NCI-H146 treated with DMSO at 0.1 percent for 48 hours (cell line): ENCODE data around the gene RUBCNL.

Source experiments
- DNase-seq: peaks from one replicate; lab custom pipeline; 2025; ENCODE audit not compliant: unreplicated experiment; lab: John Stamatoyannopoulos, UW

RUBCNL gene

DNA sequence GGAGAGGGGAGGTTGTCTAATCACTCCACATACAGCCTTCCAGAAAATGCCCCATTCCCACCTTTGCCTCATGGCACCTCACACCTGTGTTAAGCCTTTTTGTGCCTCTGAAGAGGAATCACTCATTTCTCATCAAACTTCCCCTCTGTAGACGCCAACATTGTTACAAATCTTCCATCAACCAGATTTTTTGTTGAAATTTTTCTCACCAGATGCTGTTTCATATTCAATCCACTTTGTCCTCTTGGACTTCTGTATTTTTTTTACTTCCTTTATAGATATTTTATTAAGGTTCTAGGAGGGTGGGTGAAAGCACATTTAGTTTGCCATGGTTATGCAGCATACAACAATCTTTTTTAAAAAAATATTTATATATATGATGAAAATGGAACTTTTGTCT, 74.0 kb downstream of the RUBCNL start:
- DNase-seq, result no peak

DNA sequence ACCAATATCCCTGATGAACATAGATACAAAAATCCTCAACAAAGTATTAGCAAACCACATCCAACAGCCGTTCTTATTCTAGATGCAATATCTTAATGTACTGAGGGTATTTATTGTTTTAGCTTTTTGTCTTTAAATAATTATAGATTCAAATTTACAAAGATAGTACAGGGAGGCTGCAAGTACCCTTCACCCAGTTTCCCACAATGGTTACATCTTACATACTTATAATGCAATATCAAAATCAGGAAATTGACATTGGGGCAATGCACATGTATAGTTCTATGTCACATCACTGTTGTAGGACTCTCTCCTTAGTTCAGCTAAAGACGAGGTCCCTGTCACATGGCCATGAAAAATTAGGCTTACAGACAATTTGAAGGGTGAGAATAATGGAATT, 75.8 kb downstream of the RUBCNL start:
- DNase-seq, result no peak

DNA sequence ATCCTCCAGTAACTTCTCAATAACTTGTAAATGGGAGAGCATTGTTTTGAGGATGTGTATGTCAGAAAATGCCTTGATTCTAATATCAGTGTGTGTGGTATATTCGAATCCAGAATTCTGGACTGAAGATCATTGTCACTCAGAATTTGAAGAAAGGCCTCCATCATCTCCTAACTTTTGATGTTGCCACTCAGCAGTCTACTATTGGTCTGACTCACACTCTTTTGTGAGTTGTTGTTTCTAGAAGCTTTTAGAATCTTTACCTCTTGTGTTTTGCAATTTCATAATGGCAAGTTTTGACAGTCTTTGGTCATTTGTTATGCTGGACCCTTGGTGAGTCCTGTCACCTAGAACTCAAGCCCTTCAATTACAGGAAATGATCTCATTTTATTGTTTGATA, 77.0 kb downstream of the RUBCNL start:
- no peak for DNase-seq

DNA sequence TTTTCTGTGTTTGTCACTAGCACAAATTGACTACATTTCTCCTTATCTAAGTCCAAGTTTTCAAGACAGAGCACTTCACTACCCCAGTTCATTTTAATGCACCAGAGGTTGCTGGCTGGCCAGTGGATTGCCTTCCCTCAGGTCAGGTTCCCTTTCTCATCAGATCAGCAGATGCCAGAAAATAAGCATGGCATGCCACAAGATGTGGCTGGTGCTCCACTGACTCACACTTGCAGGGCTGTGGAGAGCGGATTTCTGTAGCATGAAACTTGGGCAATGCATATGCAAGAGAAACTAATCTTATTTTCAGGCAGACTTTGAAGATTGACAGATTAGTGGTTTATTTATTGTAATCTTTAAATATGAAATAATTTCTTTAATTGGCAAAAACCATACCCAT, 79.5 kb downstream of the RUBCNL start:
- no peak for DNase-seq

DNA sequence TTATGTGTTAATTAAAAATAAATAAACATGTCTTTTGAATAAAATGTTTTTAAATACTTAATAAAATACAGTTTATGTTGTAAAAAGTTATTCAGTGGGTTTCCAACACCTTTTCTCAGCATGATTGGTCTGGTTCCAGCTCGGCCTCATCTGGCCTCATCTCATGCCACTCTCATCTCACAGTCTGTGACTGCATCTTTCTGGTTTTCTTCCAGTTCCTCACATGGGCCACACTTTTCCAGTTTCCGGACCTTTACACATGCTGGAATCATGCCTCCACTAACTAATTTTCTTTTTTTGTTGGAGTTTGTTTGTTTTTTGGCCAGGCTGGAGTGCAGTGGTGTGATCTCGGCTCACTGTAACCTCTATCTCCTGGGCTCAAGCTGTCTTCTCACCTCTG, 82.5 kb downstream of the RUBCNL start:
- no peak for DNase-seq

DNA sequence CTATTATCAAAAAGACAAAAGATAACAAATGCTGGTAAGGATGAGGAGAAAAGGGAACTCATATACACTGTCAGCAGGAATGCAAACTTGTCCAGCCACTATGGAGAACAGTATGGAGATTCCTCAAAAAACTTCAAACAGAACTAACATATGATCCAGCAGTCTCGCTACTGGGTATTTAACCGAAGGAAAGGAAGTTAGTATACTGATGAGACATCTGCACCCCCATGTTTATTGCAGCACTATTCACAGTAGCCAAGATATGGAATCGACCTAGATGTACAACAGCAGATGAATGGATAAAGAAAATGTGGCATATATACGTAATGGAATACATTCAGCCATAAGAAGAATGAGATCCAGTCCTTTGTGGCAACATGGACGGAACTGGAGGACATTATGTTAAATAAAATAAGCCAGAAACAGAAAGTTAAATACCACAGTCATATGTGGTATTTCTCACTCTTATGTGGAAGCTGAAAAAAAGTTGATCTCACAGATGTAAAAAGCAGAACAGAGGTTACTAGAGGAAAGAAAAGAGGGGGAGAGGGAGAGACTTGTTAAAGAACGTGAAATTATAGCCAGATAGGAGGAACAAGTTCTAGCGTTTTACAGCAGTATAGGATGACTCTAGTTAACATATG, 83.2 kb downstream of the RUBCNL start:
- no peak for DNase-seq

DNA sequence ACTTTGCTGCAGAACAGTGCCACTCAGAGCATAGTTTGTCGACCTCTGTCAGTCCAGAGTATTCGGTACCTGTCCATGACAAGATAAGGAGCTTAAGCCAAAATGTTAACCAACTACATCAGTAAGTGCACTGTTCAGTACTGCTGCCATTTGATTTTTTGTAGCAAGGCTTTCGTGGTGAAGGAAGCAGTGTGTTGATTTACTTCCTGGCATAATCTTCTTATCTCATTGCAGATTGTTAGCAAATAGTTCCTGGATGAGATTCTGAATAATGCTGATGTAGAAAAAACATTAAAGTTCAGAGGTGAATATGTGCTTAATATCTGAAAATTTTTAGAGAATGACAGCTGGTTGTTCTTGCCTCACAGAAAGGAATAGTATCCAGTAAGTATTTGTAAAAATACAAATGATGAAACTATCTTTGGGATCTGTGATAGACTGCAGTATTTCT, 89.7 kb downstream of the RUBCNL start:
- DNase-seq, result no peak

DNA sequence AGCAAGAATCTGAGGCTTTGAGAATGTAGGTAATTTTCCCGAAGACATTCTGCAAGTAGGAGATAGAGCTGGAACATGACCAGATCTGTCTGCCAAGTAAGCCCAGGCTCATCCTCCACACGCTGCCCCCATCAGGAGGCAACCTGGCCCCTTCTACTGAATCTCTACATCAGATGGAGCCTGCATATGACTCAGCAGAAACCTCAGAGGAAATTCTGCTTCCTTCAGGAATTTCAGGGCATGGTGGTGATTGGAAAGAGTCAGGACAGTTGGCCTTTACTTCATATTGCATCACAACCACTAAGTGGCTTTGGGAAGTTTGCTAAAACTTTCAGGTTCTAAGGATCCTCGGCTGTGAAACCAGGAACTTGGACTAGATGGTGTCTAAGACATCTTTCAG, 90.1 kb downstream of the RUBCNL start:
- DNase-seq, result no peak

DNA sequence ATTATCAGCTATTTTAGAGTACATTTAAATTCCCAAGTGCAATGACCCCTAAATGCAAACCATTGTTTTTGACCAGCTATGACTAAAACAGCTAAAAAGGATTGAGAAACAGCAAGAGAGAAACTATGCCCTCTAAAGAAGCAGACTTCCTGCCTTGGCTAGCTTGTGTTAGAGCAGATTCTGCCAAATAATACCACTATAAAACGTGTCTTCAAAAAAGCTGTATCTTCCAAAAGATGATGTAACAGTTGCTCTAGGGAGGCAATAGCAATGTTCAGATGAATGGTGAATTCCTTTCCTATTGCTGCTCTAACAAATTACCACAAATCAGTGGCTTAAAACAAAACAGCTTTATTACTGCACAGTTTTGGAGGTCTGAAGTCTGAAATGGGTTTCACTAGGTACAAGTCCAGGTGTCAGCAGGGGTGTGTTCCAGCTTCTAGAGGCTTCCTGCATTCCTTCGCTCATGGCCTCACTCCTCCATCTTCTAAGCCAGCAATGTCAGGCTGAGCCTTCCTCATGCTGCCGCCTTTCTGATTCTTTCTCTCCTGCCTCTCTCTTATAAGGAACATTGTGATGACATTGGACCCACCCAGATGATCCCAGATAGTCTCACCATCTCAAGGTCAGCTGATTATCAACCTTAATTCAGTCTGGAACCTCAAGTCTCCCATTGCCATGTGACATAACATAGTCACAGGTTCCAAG, 90.8 kb downstream of the RUBCNL start:
- no peak for DNase-seq

DNA sequence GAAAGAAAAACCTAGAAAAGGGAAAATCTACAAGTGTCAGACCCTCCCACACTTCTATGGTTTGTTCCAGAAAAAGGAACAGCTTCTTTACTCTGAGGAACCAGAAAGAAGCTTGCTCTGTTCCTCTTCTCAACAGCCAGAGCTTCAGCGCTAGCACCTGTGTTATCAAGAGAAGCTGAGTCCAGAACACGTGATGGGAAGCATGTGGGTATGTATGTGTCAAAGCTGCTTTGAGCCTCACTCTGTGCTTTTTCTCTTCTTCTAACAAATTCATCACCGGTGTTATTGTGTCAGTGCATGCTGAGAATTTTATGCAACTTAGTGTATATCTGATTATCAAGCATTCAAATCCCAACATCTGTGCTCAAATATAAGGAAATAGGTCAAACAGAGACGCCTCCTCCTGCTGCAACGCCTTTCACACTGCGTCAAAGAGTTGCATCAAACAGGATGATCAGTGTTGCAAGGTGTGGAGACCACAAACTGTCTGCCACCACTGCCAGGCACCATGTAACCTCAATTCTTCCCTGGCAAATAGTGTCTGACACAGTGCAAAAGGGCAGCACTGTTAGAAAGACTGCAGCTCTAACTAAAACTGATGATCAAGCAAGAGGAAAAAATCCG, 91.4 kb downstream of the RUBCNL start:
- no peak for DNase-seq

- no peak for DNase-seq
Measured at GRCh38 chr13:46293436-46293835, 93.6 kb downstream of the RUBCNL start.
